CD4-positive, alpha-beta T cell treated with Interleukin-17A for 1 hour (primary cell): ENCODE results near the gene SEC11A.
"Not testable (repeated sequence)": the region's sequence is repeated elsewhere in the genome, so short reads cannot be mapped to it uniquely, and the experiment has no call there.

Source experiments
- DNase-seq: peaks from one replicate; pipeline ENCODE4 v3.0.0-alpha.2; 2020

SEC11A gene

GRCh38 chr15:84736375-84736774 is 20.4 kb upstream of the SEC11A start:
- DNase-seq = peak; percentile 81

- peak; percentile 16 for DNase-seq
Observed at GRCh38 chr15:84735480-84736061, 19.6 kb upstream of the SEC11A start.

- DNase-seq = peak; percentile 80
Observed at GRCh38 chr15:84734794-84735479, 19.0 kb upstream of the SEC11A start.

GRCh38 chr15:84731774-84732173 is 15.8 kb upstream of the SEC11A start:
- DNase-seq = no peak

GRCh38 chr15:84727429-84727828 is 11.5 kb upstream of the SEC11A start:
- no peak for DNase-seq

GRCh38 chr15:84725001-84725491 is 9.1 kb upstream of the SEC11A start:
- peak; percentile 65 for DNase-seq

- no peak for DNase-seq
Observed at GRCh38 chr15:84722628-84723027, 6.7 kb upstream of the SEC11A start.

- peak; percentile 38 for DNase-seq
Observed at GRCh38 chr15:84721371-84721770, 5.4 kb upstream of the SEC11A start.

- DNase-seq = no peak
Observed at GRCh38 chr15:84715441-84716035, 401 bp downstream of the SEC11A start.

- DNase-seq = no peak
Observed at GRCh38 chr15:84714821-84715220, 1.1 kb downstream of the SEC11A start.

GRCh38 chr15:84714372-84714771 is 1.6 kb downstream of the SEC11A start:
- no peak for DNase-seq

- no peak for DNase-seq
Observed at GRCh38 chr15:84703808-84704207, 12.1 kb downstream of the SEC11A start.

- DNase-seq = no peak
Observed at GRCh38 chr15:84702961-84703482, 12.9 kb downstream of the SEC11A start.

- no peak for DNase-seq
Observed at GRCh38 chr15:84699538-84700191, 16.3 kb downstream of the SEC11A start.

- no peak for DNase-seq
Observed at GRCh38 chr15:84697236-84697990, 18.5 kb downstream of the SEC11A start.

GRCh38 chr15:84696757-84697156 is 19.2 kb downstream of the SEC11A start:
- DNase-seq = no peak

- no peak for DNase-seq
Observed at GRCh38 chr15:84690342-84690741, 25.6 kb downstream of the SEC11A start.

GRCh38 chr15:84689858-84690257 is 26.1 kb downstream of the SEC11A start:
- DNase-seq = no peak

GRCh38 chr15:84686446-84686845 is 29.5 kb downstream of the SEC11A start:
- DNase-seq = not testable (repeated sequence)

- DNase-seq = no peak
Observed at GRCh38 chr15:84685304-84685703, 30.6 kb downstream of the SEC11A start.

- no peak for DNase-seq
Observed at GRCh38 chr15:84684092-84684491, 31.8 kb downstream of the SEC11A start.

GRCh38 chr15:84681831-84682230 is 34.1 kb downstream of the SEC11A start:
- DNase-seq = peak; percentile 56

GRCh38 chr15:84671211-84671610 is 44.7 kb downstream of the SEC11A start:
- no peak for DNase-seq
